HG03159 (cell line): ENCODE measurements around the gene CYSLTR2.
"Not testable (repeated sequence)": the region's sequence is repeated elsewhere in the genome, so short reads cannot be mapped to it uniquely, and the experiment has no call there.

Source experiments
- ATAC-seq: cut with Tn5 transposase; IDR thresholded peaks from one replicate; pipeline ENCODE4 v1.9.1; 2021; ENCODE audit warnings: mild to moderate bottlenecking, moderate library complexity; ENCODE audit not compliant: unreplicated experiment

CYSLTR2 gene

DNA sequence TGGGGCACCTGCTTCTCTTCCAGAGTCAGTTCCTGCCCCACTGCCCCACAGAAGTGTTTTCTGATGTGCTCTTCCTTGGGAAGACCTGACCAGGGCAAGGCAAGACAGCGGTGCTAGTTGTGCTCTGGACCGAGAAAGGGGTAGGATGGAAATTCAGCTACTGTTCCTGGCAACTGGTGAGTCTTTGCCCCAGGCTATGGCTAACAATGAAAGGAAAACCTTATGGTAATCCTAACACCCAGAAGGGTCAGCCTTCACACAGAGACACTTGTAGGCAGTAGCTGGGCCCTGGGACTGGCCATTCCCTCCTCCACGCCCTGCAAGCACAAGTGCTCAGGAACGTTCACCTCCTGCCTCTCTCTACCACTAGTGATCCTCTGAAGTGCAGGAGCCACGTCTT is 9.6 kb upstream of the CYSLTR2 start:
- no peak for ATAC-seq

- ATAC-seq: no peak
Measured at GRCh38 chr13:48644951-48645350, 8.8 kb upstream of the CYSLTR2 start.

DNA sequence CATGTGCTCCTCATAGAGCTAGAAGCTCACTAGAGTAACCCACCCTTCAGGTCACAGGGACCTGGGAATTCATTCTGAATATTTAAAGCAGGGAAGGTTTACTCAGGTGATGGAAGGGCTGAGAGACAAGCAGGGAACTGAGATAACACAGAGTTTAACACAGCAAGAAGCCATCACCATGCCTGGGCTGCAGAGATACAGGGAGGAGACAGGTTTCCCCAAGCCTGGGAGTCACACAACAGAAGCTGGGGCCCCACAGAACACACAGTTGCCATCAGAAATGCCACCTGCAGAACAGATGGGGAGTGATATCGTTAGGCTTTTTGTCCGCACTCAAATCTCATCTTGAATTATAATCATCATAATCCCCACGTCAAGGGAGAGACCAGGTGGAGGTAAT is 7.9 kb upstream of the CYSLTR2 start:
- ATAC-seq: no peak

GRCh38 chr13:48646791-48647190 is 6.9 kb upstream of the CYSLTR2 start:
- no peak for ATAC-seq

DNA sequence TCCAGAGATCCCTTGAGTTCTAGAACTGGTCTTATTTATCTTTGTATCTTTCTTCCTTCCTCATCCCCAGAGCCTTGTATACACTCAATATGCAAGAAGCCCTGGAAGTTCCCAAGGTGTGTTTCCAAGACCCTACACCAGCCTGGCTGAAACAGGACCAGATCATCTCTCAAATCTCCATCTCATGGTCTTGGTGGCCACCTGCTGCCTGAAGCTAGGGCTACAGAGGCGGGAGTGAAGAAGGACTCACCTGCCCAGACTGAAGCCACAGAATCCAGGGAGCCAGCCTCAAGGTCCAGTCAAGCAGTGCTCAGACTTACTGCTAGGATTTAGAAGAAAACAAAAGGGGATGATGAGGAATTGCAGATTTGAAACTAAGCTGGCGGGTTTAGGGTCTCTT is 6.1 kb upstream of the CYSLTR2 start:
- ATAC-seq: no peak

DNA sequence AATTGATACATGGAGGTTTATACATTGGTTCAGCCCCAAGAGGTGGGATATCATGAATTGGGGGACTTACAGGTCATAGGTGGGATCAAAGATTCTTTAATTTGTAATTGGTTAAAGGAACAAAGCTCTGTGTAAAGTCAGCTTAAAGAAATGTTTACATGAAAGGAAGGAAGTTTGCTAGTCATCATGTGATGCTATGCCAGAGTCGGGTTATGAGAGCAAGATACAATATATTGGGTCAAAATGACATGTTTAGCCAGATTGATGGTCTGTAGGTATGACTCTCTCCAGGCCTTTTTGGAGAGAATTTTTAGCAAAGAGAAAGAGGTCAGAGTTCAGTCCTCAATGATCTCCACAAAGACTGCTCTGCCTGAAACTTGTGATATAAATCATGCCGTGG is 5.3 kb upstream of the CYSLTR2 start:
- ATAC-seq: no peak

GRCh38 chr13:48652851-48653471 is 768 bp upstream of the CYSLTR2 start:
- ATAC-seq: no peak

DNA sequence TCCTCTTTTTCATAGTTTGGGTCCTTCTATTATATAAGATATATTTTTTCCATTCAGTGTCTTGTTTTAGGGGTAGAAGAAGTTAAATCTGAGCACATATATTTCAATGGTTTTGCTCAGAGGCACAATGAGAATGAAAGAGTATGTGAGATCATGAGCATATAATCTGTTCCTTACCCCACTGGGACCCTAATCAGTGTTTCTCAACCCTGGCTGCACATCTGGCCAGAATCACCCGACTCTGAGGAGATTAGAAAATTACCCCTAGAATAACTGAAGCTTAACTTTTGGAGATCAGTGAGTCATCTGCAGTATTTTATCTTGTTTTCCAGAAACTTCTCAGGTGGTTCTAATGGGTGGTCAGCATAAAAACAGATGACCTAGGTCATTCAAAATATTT is 782 bp downstream of the CYSLTR2 start:
- ATAC-seq: no peak

DNA sequence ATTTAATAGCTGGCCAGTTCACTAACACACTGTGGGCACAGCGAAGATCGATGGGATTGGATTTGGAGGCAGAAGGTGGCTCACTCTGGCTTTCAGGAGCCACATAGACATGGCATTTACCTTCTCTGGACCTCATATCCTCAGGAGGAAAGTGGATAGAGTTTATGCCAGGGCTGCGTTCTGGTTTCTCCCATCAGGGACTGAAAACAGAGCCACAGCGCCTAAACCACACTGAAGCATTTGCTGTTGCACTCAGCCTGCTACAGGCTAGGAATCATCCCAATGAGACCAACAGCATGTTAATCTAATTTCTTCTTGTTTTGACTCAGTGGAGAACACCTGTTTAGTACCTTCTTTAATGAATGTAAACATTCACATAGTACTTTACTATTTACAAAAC is 1.6 kb downstream of the CYSLTR2 start:
- ATAC-seq: no peak

- no peak for ATAC-seq
Measured at GRCh38 chr13:48656608-48657007, 2.9 kb downstream of the CYSLTR2 start.

DNA sequence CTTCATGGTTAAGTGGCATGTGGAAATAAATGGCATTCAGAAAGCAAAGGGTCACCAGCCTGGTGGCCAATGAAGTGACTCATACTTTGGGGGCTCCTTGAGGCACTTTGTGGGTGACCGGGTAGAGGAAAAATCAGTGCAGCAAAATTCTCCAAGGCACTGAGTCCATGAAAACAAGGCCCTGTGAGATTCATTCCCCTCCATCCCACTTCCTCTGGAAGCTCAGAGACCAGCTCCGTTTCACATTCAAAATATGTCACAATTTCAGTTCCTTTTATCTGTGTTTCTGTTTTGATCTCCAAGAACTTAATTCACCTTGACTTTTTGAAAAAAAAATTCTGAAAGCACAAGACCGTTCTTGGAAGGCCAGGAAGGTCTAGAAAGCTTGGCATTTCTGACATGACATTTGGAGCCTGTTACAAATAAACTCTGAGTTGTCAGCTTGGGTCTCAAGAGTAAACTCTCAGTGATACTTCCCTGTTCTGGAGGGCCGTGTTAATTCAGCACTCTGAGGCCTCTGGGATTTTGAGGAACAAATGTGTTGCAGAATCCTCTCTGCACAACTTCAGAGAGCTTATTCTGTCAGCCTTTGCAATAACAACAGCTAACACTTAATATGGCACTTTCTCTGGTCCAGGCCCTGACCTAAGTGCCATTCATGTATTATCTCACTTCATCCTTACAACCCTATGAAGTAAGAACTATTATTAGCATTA is 6.8 kb downstream of the CYSLTR2 start:
- peak; percentile 53 for ATAC-seq

DNA sequence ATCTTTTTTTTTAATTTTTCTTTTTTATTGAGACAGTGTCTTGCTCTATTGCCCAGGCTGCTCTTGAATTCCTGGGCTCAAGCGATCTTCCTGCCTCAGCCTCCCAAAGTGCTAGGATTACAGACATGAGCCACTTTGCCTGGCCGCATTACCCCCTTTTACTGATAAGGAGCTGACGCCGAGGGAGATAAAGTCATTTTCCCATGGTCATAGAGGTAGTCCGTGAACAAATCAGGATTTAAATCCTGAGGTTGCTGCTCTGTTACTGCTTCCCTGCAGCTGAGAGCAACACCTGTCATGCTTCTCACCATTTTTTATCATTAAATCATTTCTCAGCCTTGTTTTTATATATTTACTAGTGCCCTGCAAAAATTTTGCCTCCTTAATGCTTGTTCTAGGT is 7.4 kb downstream of the CYSLTR2 start:
- no peak for ATAC-seq

DNA sequence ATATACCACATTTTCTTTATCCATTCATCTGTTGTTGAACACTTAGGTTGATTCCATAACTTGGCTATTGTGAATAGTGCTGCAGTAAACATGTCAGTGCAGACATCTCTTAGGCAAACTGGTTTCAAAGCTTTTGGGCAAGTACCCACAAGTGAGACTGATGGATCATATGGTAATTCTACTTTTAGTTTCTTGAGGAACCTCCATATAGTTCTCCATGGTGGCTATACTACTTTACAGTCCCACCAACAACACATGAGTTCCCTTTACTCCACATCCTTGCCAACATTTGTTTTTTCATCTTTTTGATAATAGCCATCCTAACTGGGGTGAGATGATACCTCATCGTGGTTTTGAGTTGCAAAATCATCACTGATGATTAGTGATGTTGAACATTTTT is 8.5 kb downstream of the CYSLTR2 start:
- no peak for ATAC-seq

- no peak for ATAC-seq
Measured at GRCh38 chr13:48667136-48667535, 13.4 kb downstream of the CYSLTR2 start.

DNA sequence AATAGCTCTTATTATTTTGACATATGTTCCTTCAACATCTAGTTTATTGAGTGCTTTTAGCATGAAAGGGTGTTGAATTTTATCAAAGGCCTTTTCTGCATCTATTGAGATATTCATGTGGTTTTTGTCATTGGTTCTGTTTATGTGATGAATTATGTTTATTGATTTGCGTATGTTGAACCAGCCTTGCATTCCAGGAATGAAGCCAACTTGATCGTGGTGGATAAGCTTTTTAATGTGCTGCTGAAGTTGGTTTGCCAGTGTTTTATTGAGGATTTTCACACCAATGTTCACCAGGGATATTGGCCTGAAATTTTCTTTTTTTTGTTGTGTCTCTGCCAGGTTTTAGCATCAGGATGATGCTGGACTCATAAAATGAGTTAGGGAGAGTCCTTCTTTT is 17.7 kb downstream of the CYSLTR2 start:
- not testable (repeated sequence) for ATAC-seq

- no peak for ATAC-seq
Measured at GRCh38 chr13:48675247-48675646, 21.5 kb downstream of the CYSLTR2 start.

- no peak for ATAC-seq
Measured at GRCh38 chr13:48678316-48678715, 24.6 kb downstream of the CYSLTR2 start.

GRCh38 chr13:48679941-48680680 is 26.4 kb downstream of the CYSLTR2 start:
- ATAC-seq: no peak

DNA sequence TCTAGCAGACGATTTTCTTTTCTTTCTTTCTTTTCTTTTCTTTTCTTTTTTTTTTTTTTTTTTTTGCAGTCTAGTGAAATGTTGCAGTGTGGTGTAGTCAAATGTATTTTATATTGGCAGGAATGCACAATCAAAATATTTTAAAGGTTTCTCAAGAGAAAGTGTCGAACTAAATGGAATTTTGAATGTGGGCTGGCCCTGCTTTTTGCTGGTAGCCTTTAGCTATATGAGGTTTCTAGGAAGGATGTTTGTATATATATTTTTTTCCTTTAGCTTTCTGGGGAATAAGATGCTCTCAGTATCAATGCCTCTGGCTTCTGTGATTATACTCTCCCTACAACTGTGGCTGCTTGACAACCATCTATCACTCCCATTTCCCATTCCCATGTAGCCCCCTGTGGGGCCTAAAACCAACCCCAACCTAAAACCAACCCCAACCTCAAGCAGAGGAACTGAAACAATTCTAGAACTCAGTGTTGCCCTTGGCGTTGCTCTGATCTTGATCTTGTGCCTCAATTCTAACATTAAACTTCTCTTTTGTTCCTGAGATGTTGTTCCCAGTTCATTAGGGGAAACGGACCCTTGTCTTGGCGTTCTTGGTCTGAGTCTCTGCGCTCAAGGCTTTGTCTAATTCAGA is 27.1 kb downstream of the CYSLTR2 start:
- ATAC-seq: no peak

- ATAC-seq: no peak
Measured at GRCh38 chr13:48681905-48682304, 28.2 kb downstream of the CYSLTR2 start.

DNA sequence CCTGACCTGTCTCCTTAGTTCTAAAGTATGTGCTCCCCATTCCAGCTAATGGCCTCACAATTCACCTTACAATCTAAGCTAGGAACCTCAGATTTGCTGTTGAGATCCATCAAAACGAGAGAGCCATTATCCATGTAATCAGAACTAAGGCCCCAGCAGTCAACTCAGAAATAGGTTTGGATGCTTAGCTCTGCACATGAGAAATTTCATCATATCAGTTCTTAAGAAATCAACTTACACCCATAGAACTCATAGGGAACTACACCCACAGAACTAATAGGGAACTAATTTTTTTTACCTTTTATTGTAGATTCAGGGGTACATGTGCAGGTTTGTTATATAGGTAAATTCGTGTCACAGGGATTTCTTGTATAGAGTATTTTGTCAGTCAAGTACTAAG is 28.7 kb downstream of the CYSLTR2 start:
- no peak for ATAC-seq
